Naive B cell (primary cell): Measurements from ENCODE around the gene FSHB. TPM values are rescaled to one million over a fixed set of nuclear protein-coding genes. Genes with fewer than 3 reads are reported as not detected.
"Not testable (repeated sequence)": the region's sequence is repeated elsewhere in the genome, so short reads cannot be mapped to it uniquely, and the experiment has no call there.

ENCODE experiments used
- ATAC-seq, 2 donors: fragments of 150-1000 bp; cut with Tn5 transposase; 2 replicates each; pipeline ENCODE4 v1.10.0; 2021; ENCODE audit warnings: low read depth in 2 of 2, mild to moderate bottlenecking in 2 of 2, moderate library complexity in 2 of 2
- DNase-seq: peaks from one replicate; pipeline ENCODE4 v3.0.0; 2022
- H3K27ac Mint-ChIP-seq, 6 donors: one replicate each; pipeline ENCODE4 v1.8.0; 2020 to 2022; ENCODE audit warnings: mild to moderate bottlenecking in 6 of 6, mixed read lengths in 6 of 6, moderate library complexity in 5 of 6, inconsistent platforms in 2 of 6
- H3K27me3 Mint-ChIP-seq, 3 donors: one replicate each; pipeline ENCODE4 v1.8.0; 2021 to 2022; ENCODE audit warnings: mixed read lengths in 3 of 3, mild to moderate bottlenecking in 1 of 3
- H3K36me3 Mint-ChIP-seq, 2 donors: one replicate each; pipeline ENCODE4 v1.8.0; 2020 to 2022; ENCODE audit warnings: mixed read lengths in 2 of 2, inconsistent platforms in 1 of 2, mild to moderate bottlenecking in 1 of 2
- H3K4me1 Mint-ChIP-seq, 3 donors: one replicate each; pipeline ENCODE4 v1.8.0; 2020 to 2022; ENCODE audit warnings: mixed read lengths in 3 of 3, inconsistent platforms in 1 of 3, mild to moderate bottlenecking in 1 of 3, moderate library complexity in 1 of 3
- H3K4me3 Mint-ChIP-seq, 8 donors: one replicate each; pipeline ENCODE4 v1.8.0; 2020 to 2022; ENCODE audit warnings: mild to moderate bottlenecking in 8 of 8, mixed read lengths in 8 of 8, moderate library complexity in 8 of 8, inconsistent platforms in 2 of 8
- H3K9me3 Mint-ChIP-seq, 7 donors: one replicate each; pipeline ENCODE4 v1.8.0; 2020 to 2022; ENCODE audit warnings: mixed read lengths in 7 of 7, mild to moderate bottlenecking in 5 of 7, inconsistent platforms in 2 of 7, moderate library complexity in 1 of 7
- polyA plus RNA-seq, 6 donors: library from polyadenylated mRNA; unstranded; fragments of 300-500 nt; fragmentation: Illumina TruSeq; gene quantifications; one replicate each; pipeline ENCODE4 v1.2.3, GENCODE V29; 2021; ENCODE audit warnings: low read depth in 6 of 6

The FSHB gene
- polyA plus RNA-seq, 6 donors from 2014 or later = not detected

DNA sequence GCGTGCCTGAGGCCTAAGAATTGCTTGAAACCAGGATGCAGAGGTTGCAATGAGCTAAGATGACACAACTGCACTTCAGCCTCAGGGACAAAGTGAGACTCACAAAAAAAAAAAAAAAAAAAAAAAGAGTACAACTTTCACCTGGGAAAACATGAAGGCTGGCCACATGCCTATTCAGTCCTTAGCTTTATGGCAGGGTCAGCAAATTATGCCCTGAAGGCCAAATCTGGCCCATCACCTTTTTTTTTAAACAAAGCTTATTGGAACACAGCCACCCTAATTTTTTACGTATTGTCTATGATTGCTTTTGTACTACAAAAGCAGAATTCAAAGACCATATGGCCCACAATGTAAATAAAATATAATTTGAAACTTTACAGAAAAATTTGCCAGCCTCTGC, 8.2 kb downstream of the FSHB start:
- Mint-ChIP-seq H3K36me3 (no peaks in the 10 kb centered on the region), H3K27me3 (peaks cover 0 to 5% (median 0%) of the 10 kb centered on the region in 3 donors), H3K27ac (no peak overlapping the region), H3K4me1 (no peaks in the 10 kb centered on the region), H3K9me3 (peaks cover 0 to 3% (median 0%) of the 10 kb centered on the region in 7 donors), H3K4me3 (no peak overlapping the region)
- no peak for ATAC-seq
- no peak for DNase-seq

- no peaks in the 10 kb centered on the region for H3K36me3 Mint-ChIP-seq
- no peak overlapping the region for H3K27ac Mint-ChIP-seq
- DNase-seq = no peak
- H3K27me3 Mint-ChIP-seq = peaks cover 4 to 13% (median 9%) of the 10 kb centered on the region in 3 donors
- H3K4me1 Mint-ChIP-seq = no peaks in the 10 kb centered on the region
- H3K9me3 Mint-ChIP-seq = no peaks in the 10 kb centered on the region
- no peak for ATAC-seq
- no peak overlapping the region for H3K4me3 Mint-ChIP-seq
These were observed 13.5 kb downstream of the FSHB start for GRCh38 chr11:30244265-30244664.

GRCh38 chr11:30245621-30246020, 14.8 kb downstream of the FSHB start:
- ATAC-seq = no peak
- Mint-ChIP-seq H3K9me3 (no peaks in the 10 kb centered on the region), H3K4me1 (no peaks in the 10 kb centered on the region), H3K4me3 (no peak overlapping the region), H3K36me3 (no peaks in the 10 kb centered on the region), H3K27me3 (peaks cover 4 to 13% (median 9%) of the 10 kb centered on the region in 3 donors), H3K27ac (no peak overlapping the region)
- DNase-seq = no peak

GRCh38 chr11:30254307-30255298, 23.8 kb downstream of the FSHB start:
- no peaks in the 10 kb centered on the region for H3K4me1 Mint-ChIP-seq
- no peak overlapping the region for H3K27ac Mint-ChIP-seq
- H3K36me3 Mint-ChIP-seq = no peaks in the 10 kb centered on the region
- peaks cover 0 to 5% (median 0%) of the 10 kb centered on the region in 7 donors for H3K9me3 Mint-ChIP-seq
- ATAC-seq (no peak), DNase-seq (no peak)
- peaks cover 0 to 6% (median 0%) of the 10 kb centered on the region in 3 donors for H3K27me3 Mint-ChIP-seq
- H3K4me3 Mint-ChIP-seq = no peak overlapping the region

DNA sequence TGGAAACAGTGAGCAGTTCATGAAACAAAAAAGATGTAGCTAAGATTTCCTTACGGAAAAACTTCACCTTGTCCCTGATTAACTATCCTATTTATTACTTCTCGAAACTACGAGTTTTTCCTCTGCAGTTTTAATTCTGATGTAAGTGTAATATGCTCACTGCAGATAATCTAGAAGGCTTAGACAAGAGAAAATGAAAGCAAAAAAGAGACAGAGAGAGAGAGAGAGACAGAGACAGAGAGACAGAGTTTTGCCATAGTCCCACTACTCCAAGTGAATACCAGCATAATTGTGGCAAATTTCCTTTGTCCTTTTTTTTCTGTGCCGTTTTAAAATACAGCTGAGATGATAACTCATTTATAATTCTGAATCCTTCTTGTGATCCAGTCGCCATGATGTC, 24.8 kb downstream of the FSHB start:
- ATAC-seq (no peak), DNase-seq (no peak)
- H3K36me3 Mint-ChIP-seq = no peaks in the 10 kb centered on the region
- H3K4me3 Mint-ChIP-seq = no peak overlapping the region
- peaks cover 0 to 6% (median 0%) of the 10 kb centered on the region in 7 donors for H3K9me3 Mint-ChIP-seq
- H3K4me1 Mint-ChIP-seq = no peaks in the 10 kb centered on the region
- H3K27ac Mint-ChIP-seq = no peak overlapping the region
- H3K27me3 Mint-ChIP-seq = peaks cover 0 to 6% (median 0%) of the 10 kb centered on the region in 3 donors

DNA sequence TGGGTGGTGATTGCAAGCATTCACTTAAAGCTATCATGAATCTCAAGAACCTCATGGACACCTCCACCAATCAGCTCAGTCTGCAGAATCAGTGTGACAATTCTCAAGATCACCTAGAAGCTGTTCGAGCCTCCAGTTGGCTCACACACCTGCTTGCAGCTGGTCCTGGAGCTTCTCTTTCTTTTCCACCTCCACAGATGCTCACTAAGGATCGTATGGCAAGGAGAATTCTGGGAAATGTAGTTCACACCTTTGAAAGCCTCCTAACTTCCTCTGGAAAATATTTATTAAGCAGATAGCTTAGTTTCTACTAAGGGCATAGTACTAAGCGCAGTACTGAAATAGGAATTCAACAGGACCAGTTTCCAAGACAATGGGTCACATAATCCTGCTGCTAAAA, 26.2 kb downstream of the FSHB start:
- Mint-ChIP-seq H3K27ac (no peak overlapping the region), H3K4me3 (no peak overlapping the region)

DNA sequence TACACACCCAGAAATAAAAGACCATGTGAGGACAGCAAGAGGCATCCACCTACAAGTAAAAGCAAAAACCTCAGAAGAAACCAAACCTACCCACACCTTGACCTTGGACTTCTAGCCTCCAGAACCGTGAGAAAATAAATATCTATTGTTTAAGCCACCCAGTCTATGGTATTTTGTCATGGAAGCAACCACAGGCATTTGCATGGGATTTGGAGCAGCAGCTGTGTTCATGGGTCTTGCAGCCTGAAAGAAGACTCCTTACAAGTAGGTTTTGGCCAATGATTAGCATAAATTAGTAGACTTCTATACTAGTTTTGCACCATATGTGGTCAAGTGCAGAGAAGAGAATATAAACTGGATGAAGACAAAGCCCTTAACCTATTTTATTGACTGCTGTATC, 27.9 kb downstream of the FSHB start:
- H3K9me3 Mint-ChIP-seq = peaks cover 0 to 6% (median 0%) of the 10 kb centered on the region in 7 donors
- no peak overlapping the region for H3K4me3 Mint-ChIP-seq
- ATAC-seq = no peak
- H3K27me3 Mint-ChIP-seq = peaks cover 0 to 6% (median 0%) of the 10 kb centered on the region in 3 donors
- no peaks in the 10 kb centered on the region for H3K4me1 Mint-ChIP-seq
- no peak for DNase-seq
- H3K36me3 Mint-ChIP-seq = no peaks in the 10 kb centered on the region
- peak overlapping the region in 1 of 6 donors; percentile 40 for H3K27ac Mint-ChIP-seq

More for the DNA sequence above, 26.2 kb downstream of the FSHB start:
- Mint-ChIP-seq H3K4me1 (no peaks in the 10 kb centered on the region), H3K36me3 (no peaks in the 10 kb centered on the region), H3K9me3 (peaks cover 0 to 6% (median 0%) of the 10 kb centered on the region in 7 donors), H3K27me3 (peaks cover 0 to 6% (median 0%) of the 10 kb centered on the region in 3 donors)
- DNase-seq (no peak), ATAC-seq (no peak)

DNA sequence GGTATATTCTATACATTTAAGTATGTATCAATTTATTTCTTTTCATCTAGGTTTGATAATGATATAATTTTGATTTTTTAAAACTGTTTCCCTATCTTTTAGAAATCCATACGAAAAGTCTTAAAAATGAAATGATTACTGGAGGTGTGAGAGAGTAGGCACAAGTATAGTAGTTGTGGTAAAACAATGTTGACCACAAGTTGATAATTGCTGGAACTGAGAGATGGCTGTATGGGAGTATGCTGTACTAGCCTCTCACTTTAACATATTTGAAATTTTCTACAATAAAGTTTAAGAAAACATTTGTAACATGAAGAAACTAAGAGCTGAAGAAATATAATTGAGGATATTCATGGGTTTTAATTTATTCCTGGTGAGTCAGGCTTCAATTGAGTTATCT, 30.0 kb downstream of the FSHB start:
- DNase-seq (no peak), ATAC-seq (no peak)
- Mint-ChIP-seq H3K4me1 (no peaks in the 10 kb centered on the region), H3K27ac (no peak overlapping the region), H3K36me3 (no peaks in the 10 kb centered on the region), H3K4me3 (no peak overlapping the region), H3K9me3 (peaks cover 0 to 13% (median 3%) of the 10 kb centered on the region in 7 donors), H3K27me3 (peaks cover 0 to 11% (median 0%) of the 10 kb centered on the region in 3 donors)

DNA sequence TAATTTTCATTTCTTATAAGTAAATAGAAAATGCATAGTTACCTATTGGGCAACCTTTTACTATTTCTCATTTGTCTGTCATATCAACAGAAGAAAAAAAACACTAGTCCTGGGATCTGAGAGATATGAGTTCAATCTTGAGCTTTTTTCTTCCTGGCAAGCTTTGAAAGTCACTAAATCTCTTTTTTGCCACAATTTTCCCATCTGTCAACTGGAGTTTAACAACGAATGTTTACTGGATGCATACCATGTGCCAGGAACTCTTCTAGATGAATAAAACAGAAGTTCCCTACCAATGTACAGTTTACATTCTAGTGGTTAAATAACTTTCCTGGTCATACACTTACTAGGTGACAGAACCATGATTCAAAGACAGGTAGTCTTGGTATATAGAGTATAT, 31.0 kb downstream of the FSHB start:
- ATAC-seq (no peak), DNase-seq (no peak)
- peaks cover 0 to 13% (median 5%) of the 10 kb centered on the region in 7 donors for H3K9me3 Mint-ChIP-seq

GRCh38 chr11:30268638-30269037, 37.8 kb downstream of the FSHB start:
- not testable (repeated sequence) for H3K27ac Mint-ChIP-seq, H3K4me1 Mint-ChIP-seq, H3K4me3 Mint-ChIP-seq, H3K36me3 Mint-ChIP-seq, ATAC-seq, DNase-seq
- H3K9me3 Mint-ChIP-seq = peaks cover 0 to 15% (median 6%) of the 10 kb centered on the region in 7 donors
- H3K27me3 Mint-ChIP-seq = peaks cover 8 to 28% (median 16%) of the 10 kb centered on the region in 3 donors

More for the DNA sequence above, 31.0 kb downstream of the FSHB start:
- no peak overlapping the region for H3K27ac Mint-ChIP-seq
- H3K36me3 Mint-ChIP-seq = no peaks in the 10 kb centered on the region
- H3K4me1 Mint-ChIP-seq = no peaks in the 10 kb centered on the region
- H3K27me3 Mint-ChIP-seq = peaks cover 0 to 11% (median 0%) of the 10 kb centered on the region in 3 donors
- no peak overlapping the region for H3K4me3 Mint-ChIP-seq

GRCh38 chr11:30270671-30271070, 39.9 kb downstream of the FSHB start:
- Mint-ChIP-seq H3K4me1 (no peaks in the 10 kb centered on the region), H3K27ac (no peak overlapping the region), H3K4me3 (no peak overlapping the region), H3K27me3 (peaks cover 17 to 23% (median 20%) of the 10 kb centered on the region in 3 donors), H3K9me3 (peaks cover 0 to 8% (median 0%) of the 10 kb centered on the region in 7 donors), H3K36me3 (peaks cover 0 to 6% of the 10 kb centered on the region in 2 donors)
- ATAC-seq (no peak), DNase-seq (no peak)

GRCh38 chr11:30277176-30277575, 46.4 kb downstream of the FSHB start:
- ATAC-seq (no peak), DNase-seq (no peak)
- no peak overlapping the region for H3K4me3 Mint-ChIP-seq
- H3K27ac Mint-ChIP-seq = no peak overlapping the region
- peaks cover 6 to 16% (median 16%) of the 10 kb centered on the region in 3 donors for H3K27me3 Mint-ChIP-seq
- peaks cover 7 to 14% (median 8%) of the 10 kb centered on the region in 3 donors for H3K4me1 Mint-ChIP-seq
- no peaks in the 10 kb centered on the region for H3K36me3 Mint-ChIP-seq
- peaks cover 0 to 1% (median 0%) of the 10 kb centered on the region in 7 donors for H3K9me3 Mint-ChIP-seq

- Mint-ChIP-seq H3K4me1 (peaks cover 7 to 19% (median 8%) of the 10 kb centered on the region in 3 donors), H3K27me3 (peaks cover 0 to 12% (median 0%) of the 10 kb centered on the region in 3 donors), H3K27ac (no peak overlapping the region), H3K9me3 (peaks cover 0 to 1% (median 0%) of the 10 kb centered on the region in 7 donors), H3K36me3 (no peaks in the 10 kb centered on the region), H3K4me3 (no peak overlapping the region)
- no peak for DNase-seq
- ATAC-seq = no peak
These were observed 49.0 kb downstream of the FSHB start for GRCh38 chr11:30279796-30280195.
